NCI-H146 (cell line): ENCODE data around the gene CELF4.

Source experiments
- DNase-seq: peaks from one replicate; lab custom pipeline; 2025; lab: John Stamatoyannopoulos, UW

The CELF4 gene

DNA sequence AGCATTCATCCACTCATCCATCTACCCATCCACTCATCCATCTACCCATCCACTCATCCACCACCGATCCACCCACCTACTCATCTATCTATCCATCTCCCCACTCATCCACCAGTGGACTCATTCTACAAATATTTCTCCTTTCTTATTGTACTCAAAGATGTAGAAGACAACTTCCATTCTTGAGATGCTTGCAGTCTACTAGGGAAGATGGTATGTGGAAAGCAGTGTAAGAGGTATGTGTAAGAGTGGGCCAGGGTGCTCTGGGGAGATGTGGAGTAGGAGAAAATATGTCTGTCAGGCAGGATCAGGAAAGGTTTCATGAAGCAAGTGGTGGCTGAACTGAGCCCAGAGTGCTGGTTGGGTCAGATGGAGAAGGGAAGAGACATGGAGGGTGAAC is 150.8 kb downstream of the CELF4 start:
- DNase-seq = no peak

DNA sequence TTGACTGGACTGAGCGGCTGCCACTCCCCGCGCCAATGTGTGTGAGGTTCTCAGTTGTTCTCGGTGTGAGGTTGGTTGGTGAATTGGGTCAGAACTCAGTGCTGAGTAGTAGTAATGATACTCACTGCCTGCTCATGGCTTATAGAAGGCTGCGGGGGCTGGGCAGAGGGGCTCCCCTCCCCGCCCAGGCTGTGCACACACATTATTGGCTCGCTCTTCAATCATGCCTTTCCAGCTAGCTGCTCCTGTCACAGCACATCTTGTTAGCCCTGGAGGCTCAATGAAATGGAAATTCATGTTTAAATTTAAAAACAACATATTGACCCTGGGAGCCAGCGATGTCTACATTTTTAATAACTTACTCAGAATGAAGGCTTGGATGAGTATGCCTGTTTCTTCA is 152.8 kb downstream of the CELF4 start:
- no peak for DNase-seq

DNA sequence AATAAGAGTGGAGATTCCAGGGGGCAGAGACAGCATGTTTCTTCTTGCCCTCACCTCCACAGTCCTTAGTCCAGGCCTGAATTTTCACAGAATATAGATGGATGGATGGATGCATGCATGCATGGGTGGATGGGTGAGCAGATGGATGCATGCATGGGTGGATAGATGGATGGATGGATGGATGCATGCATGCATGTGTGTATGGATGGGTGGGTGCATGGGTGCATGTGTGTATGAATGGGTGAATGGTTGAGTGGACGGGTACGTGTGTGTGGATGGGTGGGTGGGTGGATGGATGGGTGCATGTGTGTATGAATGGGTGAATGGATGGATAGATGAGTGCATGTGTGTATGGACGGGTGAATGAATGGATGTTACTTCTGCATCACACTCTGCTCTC is 153.3 kb downstream of the CELF4 start:
- DNase-seq = no peak

DNA sequence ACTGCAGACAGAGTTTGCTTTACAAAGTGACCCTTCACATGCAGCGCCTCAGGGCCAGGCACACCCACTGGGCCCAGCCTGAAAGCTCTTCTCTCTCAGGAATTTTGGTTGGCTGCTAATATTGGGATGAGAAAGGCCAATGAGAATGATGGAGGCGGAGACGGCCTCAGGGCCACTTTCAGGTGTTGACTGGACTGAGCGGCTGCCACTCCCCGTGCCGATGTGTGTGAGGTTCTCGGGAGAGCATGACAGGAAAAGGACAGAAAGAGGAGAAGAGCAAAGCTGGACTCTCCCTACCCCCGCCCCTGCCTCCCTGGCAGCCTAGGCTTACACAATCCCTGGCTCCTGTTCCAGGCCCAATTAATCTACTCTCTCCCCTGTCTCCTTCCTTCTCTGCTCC is 155.7 kb downstream of the CELF4 start:
- peak; percentile 95 for DNase-seq

DNA sequence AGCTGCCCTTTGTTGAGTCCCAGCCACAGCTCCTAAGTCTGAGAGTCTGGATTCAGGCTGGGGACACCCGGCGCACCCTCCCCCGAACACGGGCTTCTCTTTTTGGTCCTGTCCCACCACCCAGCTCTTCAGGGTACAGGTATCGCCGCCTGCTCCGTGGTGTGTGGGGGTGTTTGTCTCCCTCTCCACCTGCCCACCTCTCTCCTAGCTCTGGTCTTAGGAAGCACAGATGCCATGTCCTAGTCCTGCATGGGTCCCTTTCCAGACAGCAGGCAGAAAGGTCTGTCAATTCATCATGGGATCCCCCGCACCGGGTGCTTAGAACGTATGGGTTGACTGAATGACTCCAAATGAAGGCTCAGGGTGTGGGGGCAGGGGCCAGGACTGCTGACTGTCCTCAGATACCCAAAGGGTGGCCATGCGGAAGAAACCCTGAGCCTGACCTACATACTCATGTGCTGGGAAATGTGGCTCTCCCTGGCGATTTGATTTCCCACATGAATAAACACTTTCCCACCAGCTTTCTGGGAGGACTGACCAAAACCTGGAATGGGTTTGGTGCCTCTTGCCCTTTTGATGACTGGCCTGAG is 156.8 kb downstream of the CELF4 start:
- no peak for DNase-seq

DNA sequence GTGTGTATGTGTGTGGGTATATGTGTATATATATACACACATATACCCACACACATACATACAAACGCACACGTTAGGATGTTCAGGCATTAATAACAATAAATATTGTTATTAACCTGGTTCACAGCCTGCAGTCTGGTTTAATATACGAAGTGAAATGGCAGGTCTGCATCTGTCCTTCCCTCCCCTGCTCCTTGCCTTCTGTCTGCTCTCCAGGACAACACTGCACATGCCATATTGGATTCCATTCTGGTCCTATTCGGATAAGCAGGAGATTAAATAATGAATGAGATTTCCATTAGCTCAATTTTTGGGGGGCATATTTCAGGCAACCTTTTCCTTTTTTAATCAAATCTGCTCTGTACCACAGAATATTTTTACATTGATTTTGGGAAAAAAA is 158.0 kb downstream of the CELF4 start:
- no peak for DNase-seq

DNA sequence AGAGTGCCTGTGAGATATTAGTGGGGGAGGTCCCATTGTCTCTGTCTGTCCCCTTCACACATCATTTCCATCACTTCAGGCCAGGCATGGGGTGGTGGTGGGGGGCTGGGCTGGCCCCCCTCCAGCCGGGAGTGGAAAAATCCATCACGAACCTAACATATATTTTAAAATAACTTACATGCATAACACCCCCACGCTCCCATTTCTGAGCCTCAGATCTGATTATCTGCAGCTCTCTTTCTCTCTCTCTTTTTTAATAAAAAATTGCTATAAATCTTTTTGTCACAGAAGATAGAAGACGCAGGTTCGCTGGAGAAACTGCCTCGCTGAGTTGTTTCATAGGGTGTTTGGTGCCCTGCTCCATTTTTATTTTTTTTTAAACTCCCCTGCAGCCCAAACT is 159.8 kb downstream of the CELF4 start:
- no peak for DNase-seq

DNA sequence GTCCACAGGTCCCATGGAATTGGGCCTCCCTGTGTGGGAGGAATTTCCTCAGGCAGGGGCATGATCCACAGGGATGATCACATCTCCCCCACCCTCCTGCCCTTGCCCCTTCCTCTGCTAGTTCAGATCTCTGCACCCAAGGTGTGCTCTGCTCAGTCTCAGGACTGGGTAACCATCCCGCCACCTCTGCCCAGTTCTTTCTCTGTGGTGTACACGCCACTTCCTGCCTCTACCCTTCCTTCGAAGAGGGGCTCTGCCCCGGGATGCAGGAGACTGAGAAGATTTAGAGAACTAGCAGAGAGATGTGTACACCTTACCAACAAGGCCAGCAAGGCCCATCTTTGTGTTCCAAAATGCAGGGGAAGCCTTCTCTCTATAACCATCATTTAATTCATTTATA is 160.4 kb downstream of the CELF4 start:
- DNase-seq = no peak

DNA sequence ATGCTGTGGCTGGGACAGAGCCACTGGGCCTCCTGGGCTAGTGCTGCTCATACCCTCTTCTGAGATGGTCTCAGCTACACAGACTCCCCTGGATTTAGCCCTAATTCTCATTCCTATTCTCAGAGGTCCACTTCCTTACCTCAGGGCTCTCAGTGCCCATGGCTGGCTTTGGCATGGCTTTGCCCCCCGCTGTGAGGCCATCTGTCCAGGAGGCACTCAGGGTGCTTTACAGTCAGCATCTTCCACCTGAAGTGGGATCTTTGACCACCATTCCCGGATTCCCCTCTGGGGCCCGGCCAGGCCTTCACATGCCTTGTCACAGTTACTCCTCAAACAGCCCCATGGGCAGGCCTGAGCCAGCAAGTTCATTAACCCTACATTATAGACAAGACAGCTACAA is 161.8 kb downstream of the CELF4 start:
- DNase-seq = no peak

DNA sequence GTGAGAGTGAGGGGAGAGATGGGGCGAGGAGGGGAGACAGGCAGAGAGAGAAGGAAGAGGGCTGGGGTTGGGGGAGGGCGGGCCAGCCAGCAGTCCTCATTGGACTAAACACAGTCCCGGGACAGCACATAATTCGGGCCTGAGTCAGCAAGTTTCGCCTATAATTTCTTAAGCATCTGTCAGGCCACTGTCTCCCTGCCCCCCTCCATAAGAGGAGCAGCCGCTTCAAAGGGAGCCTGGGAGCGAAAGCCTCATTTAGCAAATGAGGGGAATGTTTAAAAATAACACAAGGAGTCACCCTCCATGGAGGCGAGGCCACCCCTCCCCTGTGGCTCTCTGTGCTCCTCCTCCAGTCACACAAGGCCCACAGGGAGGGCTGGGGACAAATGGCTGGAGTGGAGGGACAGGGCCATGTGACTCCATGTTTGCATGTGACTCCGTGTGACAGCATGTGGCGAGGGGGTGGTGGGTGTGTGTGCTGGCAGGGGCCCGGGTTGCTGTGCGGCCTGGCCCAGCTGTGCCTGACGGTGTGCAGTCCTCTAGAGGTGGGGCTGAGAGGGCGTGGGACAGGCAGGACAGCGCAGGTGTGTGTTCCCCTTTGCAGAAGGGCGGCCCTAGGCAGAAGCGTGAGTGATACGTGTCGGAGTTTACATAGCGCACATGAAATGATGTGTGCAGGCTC is 162.4 kb downstream of the CELF4 start:
- peak; percentile 57 for DNase-seq

DNA sequence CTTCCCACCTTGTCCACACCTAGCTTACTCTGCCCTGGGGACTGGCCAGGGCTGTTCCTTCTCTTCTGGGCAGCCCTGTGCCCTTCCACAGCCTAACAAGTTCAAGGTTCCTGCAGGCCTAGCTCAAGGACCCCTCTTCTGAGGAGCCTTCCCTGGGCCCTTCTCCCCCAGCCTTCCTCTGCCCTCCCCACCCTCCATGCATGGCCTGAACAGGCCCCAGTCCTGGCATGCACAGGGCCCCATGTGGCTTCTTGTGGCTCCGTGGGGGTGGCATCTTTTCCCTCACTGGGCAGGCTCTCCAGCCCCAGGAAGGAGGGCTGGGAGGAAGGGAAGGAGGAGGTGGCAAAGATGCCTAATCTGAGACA is 162.9 kb downstream of the CELF4 start:
- no peak for DNase-seq

DNA sequence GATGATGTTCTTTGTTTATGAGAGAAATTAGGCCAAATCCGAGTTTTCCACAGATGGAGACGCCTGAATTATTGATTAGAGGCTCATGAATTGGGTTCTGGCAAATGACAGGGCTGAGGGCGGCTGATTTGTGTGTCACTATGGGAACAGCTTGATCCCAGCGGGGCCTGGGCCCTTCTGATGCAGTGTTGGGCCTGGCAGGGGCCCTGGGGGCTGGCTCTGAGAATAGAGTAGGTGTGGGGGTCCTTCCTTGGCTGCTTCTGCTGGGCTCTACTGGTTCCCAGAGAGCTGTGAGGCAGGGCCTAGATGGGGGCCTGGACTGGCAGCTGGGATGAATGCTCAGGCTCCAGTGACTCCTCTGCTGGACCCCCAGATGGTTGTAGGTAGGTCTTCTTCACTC is 164.8 kb downstream of the CELF4 start:
- no peak for DNase-seq

DNA sequence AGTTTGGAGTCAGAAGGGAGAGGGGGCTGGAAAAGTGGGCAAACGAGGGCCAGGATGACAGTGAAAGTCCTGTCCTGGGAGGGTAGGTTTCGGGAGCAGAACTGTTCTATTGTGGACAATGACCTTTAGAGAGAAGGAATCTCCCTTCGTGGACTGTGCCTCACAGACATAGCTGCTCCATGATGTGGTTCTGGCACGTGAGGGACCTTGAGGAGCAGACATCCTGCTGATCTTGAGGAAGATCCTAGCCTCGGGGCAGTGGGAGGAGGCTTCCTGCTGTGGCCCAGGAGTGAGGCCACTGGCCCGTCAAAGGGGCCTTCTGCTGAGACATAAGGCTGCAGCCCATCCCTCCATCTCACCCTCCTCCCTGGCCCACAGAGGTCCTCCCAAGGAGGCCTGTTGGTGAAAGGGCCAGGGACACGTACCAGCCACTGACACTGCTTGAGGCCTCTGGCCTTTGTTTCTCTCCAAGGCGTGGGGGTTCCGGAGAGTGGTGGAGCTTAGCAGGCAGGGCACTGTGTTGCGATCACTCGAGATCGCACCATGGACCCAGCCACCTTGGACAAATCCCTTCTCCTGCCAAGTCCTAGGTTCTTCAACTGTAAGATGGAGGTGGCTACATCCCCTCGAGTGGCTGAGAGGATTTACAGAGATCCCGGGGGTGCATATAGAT is 167.2 kb downstream of the CELF4 start:
- DNase-seq = no peak

DNA sequence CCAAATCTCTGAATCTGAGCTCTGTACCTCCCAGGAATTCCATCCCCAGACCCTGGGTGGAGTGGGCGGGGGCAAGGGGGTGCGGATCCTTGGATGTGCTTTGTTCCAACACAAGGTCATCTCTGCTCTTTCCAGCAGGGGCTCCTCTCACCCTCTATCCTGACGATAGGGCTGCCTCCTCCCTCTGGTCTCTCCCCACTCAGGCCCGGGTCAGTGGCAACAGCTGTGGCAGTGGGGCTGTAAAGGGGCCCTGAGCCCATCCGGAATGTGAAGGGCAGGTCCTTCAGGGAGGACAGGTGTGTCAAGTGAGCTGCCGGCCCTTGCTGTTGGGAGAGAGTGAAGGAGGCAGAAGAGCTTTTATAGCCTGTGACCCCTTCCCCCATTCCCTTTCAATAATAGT is 167.8 kb downstream of the CELF4 start:
- no peak for DNase-seq

DNA sequence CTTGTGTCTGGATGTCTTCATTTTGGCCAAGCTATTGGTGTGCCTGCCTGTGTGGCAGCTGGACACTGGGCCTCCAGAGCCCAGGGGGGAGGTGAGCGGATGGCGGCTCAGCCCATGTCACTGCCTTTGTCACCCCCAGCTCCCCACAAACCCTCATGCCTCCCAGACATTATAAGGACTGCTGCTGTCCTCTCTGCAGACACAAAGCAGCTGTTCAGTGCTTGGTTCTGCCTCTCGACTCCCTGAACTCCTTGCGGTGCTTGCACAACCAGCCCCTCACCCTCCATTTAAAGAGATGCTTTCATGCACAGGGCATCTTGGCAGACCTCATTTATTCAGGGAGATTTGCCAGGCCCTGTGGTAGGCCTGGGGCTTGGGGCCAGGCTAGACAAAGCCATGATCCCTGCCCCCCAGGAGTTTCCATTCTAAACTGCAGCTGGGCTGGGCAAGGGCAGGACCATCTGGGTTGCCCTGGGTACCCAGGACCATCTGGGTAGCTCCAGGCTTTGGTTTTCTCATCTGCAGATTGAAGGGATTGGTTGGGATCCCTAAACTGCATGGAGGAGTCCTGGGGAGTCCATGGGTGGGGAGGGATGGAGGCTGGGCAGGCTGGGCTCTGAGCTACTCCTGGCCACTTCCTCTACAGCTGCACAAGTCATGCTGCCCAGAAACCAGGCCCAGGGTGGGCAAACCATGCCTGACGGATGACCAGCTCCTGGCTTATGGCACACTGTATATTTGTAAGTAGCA is 168.5 kb downstream of the CELF4 start:
- DNase-seq = no peak

DNA sequence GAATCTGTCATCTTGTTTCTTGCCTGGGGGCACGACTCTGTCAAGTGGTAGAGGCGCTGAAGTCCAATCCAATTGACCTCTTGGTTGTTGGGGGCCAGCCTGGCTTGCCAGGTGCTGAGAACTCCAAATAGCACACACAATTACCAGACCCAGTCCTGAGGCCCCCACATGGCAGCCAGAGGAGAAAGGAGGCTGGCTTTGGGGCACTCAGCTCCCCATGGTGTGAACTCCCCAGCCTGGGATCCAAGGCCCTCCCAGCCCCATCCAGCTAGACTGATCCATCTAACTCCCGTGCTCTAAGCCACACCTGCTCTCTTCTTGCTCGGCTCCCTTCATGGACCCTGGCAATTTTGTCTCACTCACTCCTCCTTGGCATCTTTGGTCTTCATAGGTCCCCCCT is 170.0 kb downstream of the CELF4 start:
- no peak for DNase-seq

DNA sequence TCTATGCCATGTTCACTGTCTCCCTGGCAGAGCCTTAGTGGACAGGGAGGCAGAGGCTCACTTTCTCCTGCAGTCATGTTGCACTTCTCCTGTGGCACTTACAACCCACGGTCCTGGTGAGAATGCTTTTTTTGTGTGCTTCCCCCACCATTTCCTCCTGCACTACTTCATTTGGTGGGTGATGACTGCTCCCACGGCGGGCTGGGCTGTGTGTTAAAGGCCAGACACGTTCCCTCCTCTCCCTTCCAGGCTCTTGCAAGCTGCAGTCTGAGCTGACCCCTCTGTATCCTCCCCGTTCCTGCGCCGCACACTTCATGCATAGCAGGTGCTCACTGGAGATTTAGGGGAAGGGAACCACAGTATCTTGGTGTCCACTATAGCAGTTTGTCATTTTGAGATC is 170.5 kb downstream of the CELF4 start:
- no peak for DNase-seq

DNA sequence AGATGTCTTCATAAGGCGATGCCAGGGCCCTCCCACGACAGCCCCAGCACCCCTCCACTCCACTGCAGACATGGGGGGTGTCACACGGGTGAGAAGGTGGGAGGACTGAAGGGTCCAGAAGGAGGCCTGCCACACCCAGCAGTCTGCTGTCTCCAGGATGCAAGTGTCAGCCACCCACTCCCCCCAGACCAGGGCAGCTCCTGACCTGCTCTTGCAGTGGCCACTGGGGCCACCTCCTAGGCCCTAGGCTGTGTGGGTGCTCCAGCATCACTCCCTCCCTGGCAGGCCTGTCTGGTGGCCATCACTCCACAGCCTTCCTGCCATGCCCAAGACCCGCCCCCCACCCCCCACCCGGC is 171.0 kb downstream of the CELF4 start:
- DNase-seq = no peak

DNA sequence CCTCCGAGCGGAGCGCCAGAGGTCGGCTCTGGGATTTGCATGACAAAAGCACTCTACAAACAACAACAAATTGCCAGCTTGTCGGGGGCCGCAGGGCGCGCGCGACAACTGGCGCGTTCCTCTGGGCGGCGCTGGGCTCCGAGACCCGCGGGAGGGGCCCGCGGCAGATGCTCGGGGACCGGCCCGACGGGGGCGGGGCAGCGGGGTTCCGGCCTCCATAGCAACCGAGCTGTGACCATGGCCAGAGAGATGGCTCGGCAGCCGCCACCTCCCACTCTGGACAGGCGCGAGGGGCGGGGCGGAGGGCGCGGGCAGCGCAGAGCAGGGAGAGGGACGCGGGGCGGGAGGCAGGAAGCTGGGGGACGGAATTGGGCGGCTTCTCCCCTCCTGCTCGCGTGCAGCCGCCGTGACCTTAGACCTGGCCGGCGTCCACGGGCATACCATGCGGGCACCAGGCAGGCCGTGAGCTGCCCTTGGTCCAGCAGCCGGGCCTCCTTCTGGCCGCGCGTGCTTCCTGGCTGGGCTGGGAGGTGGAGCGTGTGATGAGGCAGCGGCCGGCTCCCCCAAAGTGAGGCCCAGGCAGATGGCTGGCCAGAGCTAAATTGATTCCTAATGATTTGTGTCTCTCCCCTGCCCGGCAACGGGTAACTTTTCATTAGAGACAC is 171.5 kb downstream of the CELF4 start:
- peak; percentile 99 for DNase-seq

DNA sequence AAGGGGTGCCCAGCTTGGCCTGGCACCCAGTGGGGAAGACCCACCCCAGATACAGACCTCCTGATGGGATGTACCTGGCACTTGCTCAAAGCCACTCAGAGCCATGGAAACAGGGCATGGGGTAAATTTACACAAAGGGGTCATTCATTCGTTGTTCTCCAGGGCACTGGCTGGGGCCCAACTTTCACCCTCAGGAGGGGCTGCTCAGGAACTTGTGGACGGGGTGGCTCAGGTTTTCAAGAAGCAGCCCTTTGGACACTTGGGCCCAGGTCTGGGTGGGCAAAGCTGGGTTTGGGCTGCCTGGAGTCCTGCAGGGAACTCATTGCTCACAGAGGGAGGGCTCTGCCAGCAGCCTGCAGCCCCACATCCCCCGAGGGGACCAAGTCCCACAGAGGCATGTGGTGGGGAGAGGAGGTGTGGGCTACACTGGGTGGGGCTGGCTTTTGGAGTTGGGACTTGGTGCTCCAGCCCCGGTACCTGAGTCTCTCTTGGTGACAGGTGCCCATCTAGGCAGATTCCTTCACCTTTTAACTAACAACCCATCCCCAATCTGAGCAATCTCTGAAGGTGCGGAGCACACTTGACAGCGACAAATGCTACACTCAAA is 172.3 kb downstream of the CELF4 start:
- DNase-seq = peak; percentile 50

DNA sequence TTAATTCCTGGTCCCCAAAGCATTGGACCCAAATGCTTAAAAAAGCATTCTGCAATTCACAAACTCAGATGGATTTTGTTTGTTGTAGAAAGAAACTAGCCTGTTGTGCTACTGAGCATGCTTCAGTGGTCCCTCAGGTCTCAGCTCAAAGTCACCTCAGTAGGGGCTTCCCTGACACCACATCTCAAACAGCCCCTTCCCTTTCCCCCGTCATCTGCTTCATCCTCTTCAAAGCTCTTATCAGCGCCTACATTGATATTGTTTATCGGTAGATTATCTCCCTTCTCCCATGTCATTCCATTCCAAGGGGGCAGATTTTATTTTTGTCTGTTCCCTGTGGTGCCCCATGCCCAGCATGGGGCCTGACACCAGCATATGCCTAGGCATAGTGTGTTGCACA is 172.9 kb downstream of the CELF4 start:
- no peak for DNase-seq
